ENCODE measurements around the gene GGT7.
"Not testable (repeated sequence)": the region's sequence is repeated elsewhere in the genome, so short reads cannot be mapped to it uniquely, and the experiment has no call there.

GGT7 gene

GRCh38 chr20:34915749-34916455, 43.2 kb upstream of the GGT7 start:
- H3K4me3 ChIP-seq (ENCODE audit: low read depth, low read length), result no peak overlapping the region

GRCh38 chr20:34915131-34915530, 42.5 kb upstream of the GGT7 start:
- H2AFZ ChIP-seq, result no peak overlapping the region
- no peak for TF ChIP-seq CTCF (IDR thresholded peaks at IDR 0.05)
- H3K27ac ChIP-seq, result no peak overlapping the region
- no peaks in the 10 kb centered on the region for H3K27me3 ChIP-seq (ENCODE audit: control insufficient read depth, insufficient read depth, low read length)
- no peaks in the 10 kb centered on the region for H3K4me1 ChIP-seq
- H3K9me3 ChIP-seq (ENCODE audit: control insufficient read depth, low read length), result no peaks in the 10 kb centered on the region
- no peak overlapping the region for H3K4me3 ChIP-seq (ENCODE audit: low read depth, low read length)
- no peak overlapping the region for H3K4me2 ChIP-seq (ENCODE audit: low read length)
- H3K9ac ChIP-seq, result no peak overlapping the region
- no peaks in the 10 kb centered on the region for H3K36me3 ChIP-seq (ENCODE audit: control insufficient read depth, insufficient read depth, low read length)
- peaks cover 12% of the 10 kb centered on the region for H3K79me2 ChIP-seq

More at GRCh38 chr20:34915749-34916455, 43.2 kb upstream of the GGT7 start:
- Histone ChIP-seq H3K9me3 (ENCODE audit: control insufficient read depth, low read length) (no peaks in the 10 kb centered on the region), H3K27ac (no peak overlapping the region), H3K4me2 (ENCODE audit: low read length) (no peak overlapping the region), H3K36me3 (ENCODE audit: control insufficient read depth, insufficient read depth, low read length) (no peaks in the 10 kb centered on the region), H3K27me3 (ENCODE audit: control insufficient read depth, insufficient read depth, low read length) (no peaks in the 10 kb centered on the region), H3K4me1 (no peaks in the 10 kb centered on the region), H2AFZ (no peak overlapping the region), H3K9ac (no peak overlapping the region), H3K79me2 (peaks cover 12% of the 10 kb centered on the region)
- no peak for TF ChIP-seq CTCF (IDR thresholded peaks at IDR 0.05)

- no peak overlapping the region for H3K9ac ChIP-seq
- H3K4me1 ChIP-seq, result peaks cover 8% of the 10 kb centered on the region
- no peak overlapping the region for H3K4me2 ChIP-seq (ENCODE audit: low read length)
- no peak overlapping the region for H3K4me3 ChIP-seq (ENCODE audit: low read depth, low read length)
- H2AFZ ChIP-seq, result peak overlapping the region; percentile 18
- no peaks in the 10 kb centered on the region for H3K36me3 ChIP-seq (ENCODE audit: control insufficient read depth, insufficient read depth, low read length)
- no peaks in the 10 kb centered on the region for H3K27me3 ChIP-seq (ENCODE audit: control insufficient read depth, insufficient read depth, low read length)
- no peak for TF ChIP-seq CTCF (IDR thresholded peaks at IDR 0.05)
- peaks cover 10% of the 10 kb centered on the region for H3K79me2 ChIP-seq
- H3K9me3 ChIP-seq (ENCODE audit: control insufficient read depth, low read length), result no peaks in the 10 kb centered on the region
- peak overlapping the region; percentile 47 for H3K27ac ChIP-seq
Measured at GRCh38 chr20:34907616-34908469, 35.2 kb upstream of the GGT7 start.

- Histone ChIP-seq H3K27ac (no peak overlapping the region), H3K4me1 (peaks cover 8% of the 10 kb centered on the region), H3K4me2 (ENCODE audit: low read length) (no peak overlapping the region)
Measured at GRCh38 chr20:34904202-34904621, 31.6 kb upstream of the GGT7 start.

GRCh38 chr20:34898731-34899130, 26.1 kb upstream of the GGT7 start:
- not testable (repeated sequence) for H3K4me1 ChIP-seq; H3K4me3 ChIP-seq (ENCODE audit: low read depth, low read length); H2AFZ ChIP-seq; H3K4me2 ChIP-seq (ENCODE audit: low read length); H3K9ac ChIP-seq; H3K79me2 ChIP-seq; H3K27me3 ChIP-seq (ENCODE audit: control insufficient read depth, insufficient read depth, low read length); H3K36me3 ChIP-seq (ENCODE audit: control insufficient read depth, insufficient read depth, low read length); H3K9me3 ChIP-seq (ENCODE audit: control insufficient read depth, low read length); H3K27ac ChIP-seq

More at GRCh38 chr20:34904202-34904621, 31.6 kb upstream of the GGT7 start:
- Histone ChIP-seq H3K27me3 (ENCODE audit: control insufficient read depth, insufficient read depth, low read length) (no peaks in the 10 kb centered on the region), H3K9ac (no peak overlapping the region), H2AFZ (no peak overlapping the region), H3K36me3 (ENCODE audit: control insufficient read depth, insufficient read depth, low read length) (no peaks in the 10 kb centered on the region), H3K4me3 (ENCODE audit: low read depth, low read length) (no peak overlapping the region), H3K9me3 (ENCODE audit: control insufficient read depth, low read length) (no peaks in the 10 kb centered on the region), H3K79me2 (no peaks in the 10 kb centered on the region)
- TF ChIP-seq CTCF (IDR thresholded peaks at IDR 0.05), result no peak

GRCh38 chr20:34898129-34898528, 25.5 kb upstream of the GGT7 start:
- not testable (repeated sequence) for H3K9me3 ChIP-seq (ENCODE audit: control insufficient read depth, low read length); H2AFZ ChIP-seq; H3K9ac ChIP-seq; H3K4me2 ChIP-seq (ENCODE audit: low read length); H3K27me3 ChIP-seq (ENCODE audit: control insufficient read depth, insufficient read depth, low read length); H3K36me3 ChIP-seq (ENCODE audit: control insufficient read depth, insufficient read depth, low read length); H3K79me2 ChIP-seq; H3K4me3 ChIP-seq (ENCODE audit: low read depth, low read length); H3K27ac ChIP-seq; H3K4me1 ChIP-seq
